ENCODE results near the gene GXYLT1.
"Not testable (repeated sequence)": the region's sequence is repeated elsewhere in the genome, so short reads cannot be mapped to it uniquely, and the experiment has no call there.

Gene GXYLT1

DNA sequence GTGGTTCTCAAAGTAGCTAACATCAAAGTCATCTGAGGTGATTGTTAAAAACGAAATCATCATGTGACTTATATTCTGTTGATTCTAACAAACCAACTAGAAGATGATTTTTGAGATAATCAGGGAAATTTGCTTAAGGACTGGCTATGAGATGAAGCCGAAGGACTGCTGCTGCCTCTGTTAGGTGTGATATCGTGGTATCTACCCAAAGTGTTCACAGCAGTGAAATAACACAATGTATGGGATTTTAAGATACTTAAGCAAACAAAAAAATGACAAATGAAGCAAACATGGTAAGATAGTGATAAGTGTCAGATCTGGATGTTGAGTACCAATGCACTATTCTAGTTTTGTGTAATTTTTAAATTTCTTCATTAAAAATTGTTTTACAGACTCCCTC lies 59.1 kb downstream of the GXYLT1 start:
- TF ChIP-seq, protein P1, sequence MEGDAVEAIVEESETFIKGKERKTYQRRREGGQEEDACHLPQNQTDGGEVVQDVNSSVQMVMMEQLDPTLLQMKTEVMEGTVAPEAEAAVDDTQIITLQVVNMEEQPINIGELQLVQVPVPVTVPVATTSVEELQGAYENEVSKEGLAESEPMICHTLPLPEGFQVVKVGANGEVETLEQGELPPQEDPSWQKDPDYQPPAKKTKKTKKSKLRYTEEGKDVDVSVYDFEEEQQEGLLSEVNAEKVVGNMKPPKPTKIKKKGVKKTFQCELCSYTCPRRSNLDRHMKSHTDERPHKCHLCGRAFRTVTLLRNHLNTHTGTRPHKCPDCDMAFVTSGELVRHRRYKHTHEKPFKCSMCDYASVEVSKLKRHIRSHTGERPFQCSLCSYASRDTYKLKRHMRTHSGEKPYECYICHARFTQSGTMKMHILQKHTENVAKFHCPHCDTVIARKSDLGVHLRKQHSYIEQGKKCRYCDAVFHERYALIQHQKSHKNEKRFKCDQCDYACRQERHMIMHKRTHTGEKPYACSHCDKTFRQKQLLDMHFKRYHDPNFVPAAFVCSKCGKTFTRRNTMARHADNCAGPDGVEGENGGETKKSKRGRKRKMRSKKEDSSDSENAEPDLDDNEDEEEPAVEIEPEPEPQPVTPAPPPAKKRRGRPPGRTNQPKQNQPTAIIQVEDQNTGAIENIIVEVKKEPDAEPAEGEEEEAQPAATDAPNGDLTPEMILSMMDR (IDR thresholded peaks at IDR 0.05; ENCODE audit: insufficient read depth, missing control alignments), result no peak
- no peak for FAIRE-seq
- DNase-seq (ENCODE audit: insufficient read length, low spot score), result no peak

DNA sequence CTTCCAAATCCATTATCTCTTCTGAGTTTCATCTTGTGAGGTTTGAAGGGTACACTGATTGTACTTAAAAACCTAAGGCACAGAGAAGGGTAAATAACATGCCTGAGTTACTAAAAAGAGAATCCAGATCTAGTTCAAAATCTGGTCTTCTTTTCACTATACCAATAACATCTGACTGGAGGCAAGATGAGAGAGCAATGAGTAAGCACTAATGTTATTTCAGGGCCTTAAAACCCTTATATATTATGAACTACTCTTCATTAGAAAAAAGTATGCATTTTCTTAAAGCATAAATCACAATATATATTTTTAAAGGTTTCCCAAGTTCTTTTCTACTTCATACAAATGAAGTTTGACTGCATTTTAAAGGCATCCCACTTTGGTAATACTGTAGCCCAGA lies 60.2 kb downstream of the GXYLT1 start:
- TF ChIP-seq, protein P1 (IDR thresholded peaks at IDR 0.05; ENCODE audit: insufficient read depth, missing control alignments), result no peak
- DNase-seq (ENCODE audit: insufficient read length, low spot score) (no peak), FAIRE-seq (no peak)

DNA sequence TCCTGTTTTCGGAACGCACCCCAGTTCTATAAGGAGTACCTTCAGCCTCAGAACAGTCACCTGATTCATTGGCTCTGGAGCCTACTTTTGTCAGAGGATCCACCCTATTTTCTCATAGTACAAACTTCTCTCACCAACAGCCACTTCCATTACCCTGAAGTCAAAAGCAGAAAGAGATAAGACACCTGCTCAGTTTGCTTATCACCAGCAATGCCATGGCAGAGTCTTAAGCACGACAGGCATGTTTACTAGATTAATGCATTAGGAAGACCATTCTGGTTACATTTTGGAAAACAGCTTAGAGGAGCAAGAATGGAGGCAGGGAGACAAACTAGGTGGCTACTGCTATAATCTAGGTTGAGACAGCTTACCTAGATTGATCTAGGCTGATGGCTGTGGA lies 67.7 kb downstream of the GXYLT1 start:
- DNase-seq (ENCODE audit: insufficient read length, low spot score), result no peak
- FAIRE-seq, result no peak
- TF ChIP-seq, protein P1 (IDR thresholded peaks at IDR 0.05; ENCODE audit: insufficient read depth, missing control alignments), result no peak

DNA sequence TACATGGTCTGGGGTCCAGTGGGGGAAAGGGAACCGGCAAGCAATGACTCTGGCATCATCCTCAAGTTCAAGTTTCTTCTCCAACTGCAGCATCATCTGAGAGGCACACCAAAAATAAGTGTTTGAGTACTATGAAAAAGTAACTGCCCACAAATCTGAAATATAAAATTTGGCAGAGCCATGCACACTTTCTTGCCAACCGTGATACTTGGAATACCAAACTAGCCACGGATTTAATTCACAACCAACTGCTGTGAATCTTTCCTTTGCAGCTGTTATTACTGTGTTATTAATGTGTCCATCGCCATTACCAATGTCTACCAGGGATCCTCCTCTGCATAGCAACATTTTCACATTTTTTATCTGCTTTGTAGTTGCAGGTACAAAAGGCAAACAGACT lies 74.6 kb downstream of the GXYLT1 start:
- FAIRE-seq, result no peak
- TF ChIP-seq, protein P1 (IDR thresholded peaks at IDR 0.05; ENCODE audit: insufficient read depth, missing control alignments), result no peak
- DNase-seq (ENCODE audit: insufficient read length, low spot score), result no peak

DNA sequence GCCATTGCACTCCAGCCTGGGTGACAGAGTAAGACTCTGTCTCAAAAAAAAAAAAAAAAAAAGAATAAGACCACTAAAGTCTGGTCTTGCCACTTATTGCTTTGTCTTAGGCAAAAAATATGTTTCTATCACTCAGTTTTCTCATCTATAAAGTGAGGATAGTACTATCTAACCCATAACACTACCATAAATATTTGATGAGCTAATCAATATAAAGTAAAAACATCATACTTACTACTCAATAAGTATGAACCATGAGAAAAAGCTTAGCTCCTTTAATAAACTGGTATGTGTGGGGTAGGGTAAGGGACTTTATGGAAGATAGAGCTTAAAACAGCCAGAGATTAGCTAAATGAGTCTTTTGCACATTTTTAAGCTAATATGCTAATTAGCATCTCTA lies 85.5 kb downstream of the GXYLT1 start:
- DNase-seq (ENCODE audit: insufficient read length, low spot score) (no peak), FAIRE-seq (no peak)
- TF ChIP-seq, protein P1 (IDR thresholded peaks at IDR 0.05; ENCODE audit: insufficient read depth, missing control alignments), result no peak

DNA sequence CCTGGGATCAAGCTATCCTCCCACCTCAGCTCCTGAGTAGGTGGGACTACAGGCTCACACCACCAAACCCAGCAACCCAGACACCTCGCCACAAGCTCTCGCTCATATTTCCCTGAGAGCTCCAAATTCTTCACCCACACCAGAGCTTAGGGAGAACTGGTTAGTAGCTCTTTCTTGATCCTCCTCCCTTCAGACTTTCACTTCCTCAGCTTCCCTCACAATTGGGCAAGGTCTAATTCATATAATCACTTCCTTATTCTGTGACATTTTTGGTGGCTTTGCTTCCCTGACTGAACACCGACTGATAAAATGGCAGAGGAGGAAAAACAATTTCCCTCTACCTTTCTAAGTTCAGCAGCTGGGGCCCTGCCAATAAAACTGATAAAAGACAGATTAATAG lies 88.5 kb downstream of the GXYLT1 start:
- FAIRE-seq, result no peak
- TF ChIP-seq, protein P1 (IDR thresholded peaks at IDR 0.05; ENCODE audit: insufficient read depth, missing control alignments), result no peak
- no peak for DNase-seq (ENCODE audit: insufficient read length, low spot score)

DNA sequence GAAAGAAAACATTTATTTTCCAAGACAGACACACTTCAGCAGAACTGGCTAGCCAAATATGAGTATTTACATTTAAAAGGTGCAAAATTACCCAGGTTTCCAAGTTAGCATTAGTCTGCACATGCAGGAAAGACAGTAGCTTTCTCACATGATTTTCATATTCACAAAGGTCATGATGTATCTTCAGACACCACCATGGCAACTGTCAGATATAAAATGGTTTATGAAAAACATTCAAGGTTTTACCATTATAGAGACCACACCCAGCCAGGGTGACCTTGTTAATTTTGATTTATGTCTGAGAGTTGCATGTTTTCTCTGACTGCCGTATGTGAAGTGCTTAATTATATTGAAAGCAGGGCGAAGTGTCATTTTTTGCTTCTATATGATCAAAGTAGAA lies 91.2 kb downstream of the GXYLT1 start:
- DNase-seq (ENCODE audit: insufficient read length, low spot score) (no peak), FAIRE-seq (no peak)
- TF ChIP-seq, protein P1 (IDR thresholded peaks at IDR 0.05; ENCODE audit: insufficient read depth, missing control alignments), result no peak

DNA sequence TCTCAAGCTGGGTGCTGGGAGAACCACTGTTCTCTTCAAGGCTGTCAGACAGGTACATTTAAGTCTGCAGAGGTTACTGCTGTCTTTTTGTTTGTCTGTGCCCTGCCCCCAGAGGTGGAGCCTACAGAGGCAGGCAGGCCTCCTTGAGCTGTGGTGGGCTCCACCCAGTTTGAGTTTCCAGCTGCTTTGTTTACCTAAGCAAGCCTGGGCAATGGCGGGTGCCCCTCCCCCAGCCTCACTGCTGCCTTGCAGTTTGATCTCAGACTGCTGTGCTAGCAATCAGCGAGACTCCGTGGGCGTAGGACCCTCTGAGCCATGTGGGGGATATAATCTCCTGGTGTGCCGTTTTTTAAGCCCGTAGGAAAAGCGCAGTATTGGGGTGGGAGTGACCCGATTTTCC lies 95.7 kb downstream of the GXYLT1 start:
- not testable (repeated sequence) for FAIRE-seq; DNase-seq (ENCODE audit: insufficient read length, low spot score)

Measured in D721Med (cell line).